ENCODE results near the gene ARMC2.

The ARMC2 gene

GRCh38 chr6:108840919-108841318, 7.3 kb upstream of the ARMC2 start:
- Histone ChIP-seq H3K4me1 (ENCODE audit: control insufficient read depth in 1 of 2, insufficient read depth in 1 of 2, low read depth in 1 of 2, low read length in 1 of 2) (peaks cover 36 to 40% of the 10 kb centered on the region in 2 experiments), H3K9me3 (no peaks in the 10 kb centered on the region), H3K4me3 (ENCODE audit: low read depth in 1 of 2, low read length in 1 of 2) (no peak overlapping the region), H3K27ac (no peak overlapping the region), H3K36me3 (no peaks in the 10 kb centered on the region), H3K27me3 (no peaks in the 10 kb centered on the region)
- TF ChIP-seq, protein P1, sequence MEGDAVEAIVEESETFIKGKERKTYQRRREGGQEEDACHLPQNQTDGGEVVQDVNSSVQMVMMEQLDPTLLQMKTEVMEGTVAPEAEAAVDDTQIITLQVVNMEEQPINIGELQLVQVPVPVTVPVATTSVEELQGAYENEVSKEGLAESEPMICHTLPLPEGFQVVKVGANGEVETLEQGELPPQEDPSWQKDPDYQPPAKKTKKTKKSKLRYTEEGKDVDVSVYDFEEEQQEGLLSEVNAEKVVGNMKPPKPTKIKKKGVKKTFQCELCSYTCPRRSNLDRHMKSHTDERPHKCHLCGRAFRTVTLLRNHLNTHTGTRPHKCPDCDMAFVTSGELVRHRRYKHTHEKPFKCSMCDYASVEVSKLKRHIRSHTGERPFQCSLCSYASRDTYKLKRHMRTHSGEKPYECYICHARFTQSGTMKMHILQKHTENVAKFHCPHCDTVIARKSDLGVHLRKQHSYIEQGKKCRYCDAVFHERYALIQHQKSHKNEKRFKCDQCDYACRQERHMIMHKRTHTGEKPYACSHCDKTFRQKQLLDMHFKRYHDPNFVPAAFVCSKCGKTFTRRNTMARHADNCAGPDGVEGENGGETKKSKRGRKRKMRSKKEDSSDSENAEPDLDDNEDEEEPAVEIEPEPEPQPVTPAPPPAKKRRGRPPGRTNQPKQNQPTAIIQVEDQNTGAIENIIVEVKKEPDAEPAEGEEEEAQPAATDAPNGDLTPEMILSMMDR (IDR thresholded peaks at IDR 0.05): no peak

GRCh38 chr6:108841377-108841855, 6.8 kb upstream of the ARMC2 start:
- H3K4me1 ChIP-seq (ENCODE audit: control insufficient read depth in 1 of 2, insufficient read depth in 1 of 2, low read depth in 1 of 2, low read length in 1 of 2): peaks cover 41 to 43% of the 10 kb centered on the region in 2 experiments
- H3K9me3 ChIP-seq: no peaks in the 10 kb centered on the region
- no peak overlapping the region for H3K4me3 ChIP-seq (ENCODE audit: low read depth in 1 of 2, low read length in 1 of 2)
- H3K36me3 ChIP-seq: no peaks in the 10 kb centered on the region
- no peak overlapping the region for H3K27ac ChIP-seq
- no peaks in the 10 kb centered on the region for H3K27me3 ChIP-seq
- TF ChIP-seq, protein P1 (IDR thresholded peaks at IDR 0.05): no peak

GRCh38 chr6:108844135-108844534, 4.1 kb upstream of the ARMC2 start:
- TF ChIP-seq, protein P1 (IDR thresholded peaks at IDR 0.05): no peak
- Histone ChIP-seq H3K4me3 (ENCODE audit: low read depth in 1 of 2, low read length in 1 of 2) (no peak overlapping the region), H3K36me3 (no peaks in the 10 kb centered on the region), H3K4me1 (ENCODE audit: control insufficient read depth in 1 of 2, insufficient read depth in 1 of 2, low read depth in 1 of 2, low read length in 1 of 2) (peaks cover 43 to 47% of the 10 kb centered on the region in 2 experiments), H3K27me3 (no peaks in the 10 kb centered on the region), H3K9me3 (no peaks in the 10 kb centered on the region), H3K27ac (no peak overlapping the region)

DNA sequence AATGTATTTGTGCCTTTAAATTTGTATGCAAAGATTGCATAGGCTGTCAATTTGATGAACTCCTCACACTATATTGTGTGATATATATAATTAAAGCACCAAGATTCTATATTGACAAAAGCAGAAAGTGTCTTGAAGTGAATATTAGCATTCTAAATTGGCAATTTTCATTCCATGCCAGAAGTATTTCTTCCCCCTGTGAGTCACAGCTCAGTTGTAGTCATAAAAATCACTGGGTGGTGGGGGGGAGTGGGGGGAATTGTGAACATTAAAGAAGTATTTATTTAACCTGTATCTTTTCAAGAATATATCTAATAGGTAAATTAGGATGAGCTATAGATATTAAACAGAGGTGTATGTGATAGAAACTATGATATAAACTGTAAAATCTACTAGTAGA, 3.1 kb upstream of the ARMC2 start:
- Histone ChIP-seq H3K4me1 (ENCODE audit: control insufficient read depth in 1 of 2, insufficient read depth in 1 of 2, low read depth in 1 of 2, low read length in 1 of 2) (peaks cover 53 to 57% of the 10 kb centered on the region in 2 experiments), H3K36me3 (no peaks in the 10 kb centered on the region), H3K4me3 (ENCODE audit: low read depth in 1 of 2, low read length in 1 of 2) (no peak overlapping the region), H3K9me3 (no peaks in the 10 kb centered on the region), H3K27me3 (no peaks in the 10 kb centered on the region), H3K27ac (peak overlapping the region; percentile 88)
- TF ChIP-seq, protein P1 (IDR thresholded peaks at IDR 0.05): no peak

- TF ChIP-seq, protein P1 (IDR thresholded peaks at IDR 0.05): no peak
- Histone ChIP-seq H3K27me3 (no peaks in the 10 kb centered on the region), H3K4me1 (ENCODE audit: control insufficient read depth in 1 of 2, insufficient read depth in 1 of 2, low read depth in 1 of 2, low read length in 1 of 2) (peaks cover 62 to 66% of the 10 kb centered on the region in 2 experiments)
Measured at GRCh38 chr6:108846101-108846500, 2.1 kb upstream of the ARMC2 start.

More at GRCh38 chr6:108846101-108846500, 2.1 kb upstream of the ARMC2 start:
- H3K36me3 ChIP-seq: no peaks in the 10 kb centered on the region
- H3K27ac ChIP-seq: peak overlapping the region; percentile 88
- peak overlapping the region; percentile 8 to 15 for H3K4me3 ChIP-seq (ENCODE audit: low read depth in 1 of 2, low read length in 1 of 2)
- no peaks in the 10 kb centered on the region for H3K9me3 ChIP-seq
